HCT116 (cell line): Measurements from ENCODE around the gene FRAS1. TPM values are rescaled to one million over a fixed set of nuclear protein-coding genes. Genes with fewer than 3 reads are reported as not detected.

Experiments used
- ATAC-seq: fragments of 200-7000 bp; cut with Tn5 transposase; 2 replicates; pipeline ENCODE4 v1.9.1; 2020; ENCODE audit warnings: mild to moderate bottlenecking, moderate library complexity
- BruUV-seq: library from RNA; stranded (reverse); fragments of 400-500 nt; replicated peaks from 2 replicates; lab custom pipeline; 2021; lab: Mats Ljungman, UMichigan
- CTCF ChIA-PET: fragments of 300-600 bp; sonication (Branson Sonifier 250); formaldehyde crosslinking; loops from one replicate; lab custom pipeline; 2021; ENCODE audit warnings: antibody characterized with exemption; lab: Charles Lee
- POLR2A ChIA-PET: fragments of 300-600, 350-600 bp; sonication (Branson Sonifier 250); formaldehyde crosslinking; loops from one replicate; lab custom pipeline; 2021; ENCODE audit warnings: antibody characterized with exemption; lab: Charles Lee
- RAD21 ChIA-PET, 2 experiments: fragments of 300-600 bp; sonication (Branson Sonifier 250); formaldehyde crosslinking; loops; one replicate each; lab custom pipeline; 2023; ENCODE audit warnings: low total read pairs in 2 of 2; ENCODE audit not compliant: uncharacterized antibody in 2 of 2, unreplicated experiment in 2 of 2, low non-redundant PET in 1 of 2; lab: Charles Lee
- DNase-seq: peaks from one replicate; pipeline ENCODE4 v3.0.0-alpha.2; 2010; ENCODE audit warnings: low read depth, low spot score
- H2AFZ ChIP-seq: fragments of 200-600 bp; shearing (Covaris generic), sonication (generic); 2 replicates; pipeline ENCODE4 v1.6.1; 2017; ENCODE audit warnings: low read depth, mixed run types, mixed read lengths, antibody characterized with exemption, low read length; ENCODE audit not compliant: poor library complexity, severe bottlenecking
- H3K27ac ChIP-seq: 2 replicates; pipeline ENCODE4 v1.5.1; 2012; ENCODE audit warnings: low read depth, low read length
- H3K27me3 ChIP-seq: fragments of 200-600 bp; sonication (generic); 2 replicates; pipeline ENCODE4 v1.6.1; 2016; ENCODE audit warnings: mixed run types, low read length, mixed read lengths; ENCODE audit not compliant: insufficient read depth
- H3K36me3 ChIP-seq, 2 experiments: fragments of 200-500 bp in 1 of 2; fragments of 200-600 bp in 1 of 2; sonication (Bioruptor generic) in 1 of 2; sonication (generic) in 1 of 2; 2 replicates each; pipeline versions ENCODE4 v1.5.1 to v1.6.1; 2014 to 2016; ENCODE audit warnings: low read length in 2 of 2, inconsistent platforms in 1 of 2, mixed read lengths in 1 of 2, mixed run types in 1 of 2; ENCODE audit not compliant: insufficient read depth in 2 of 2, control insufficient read depth in 1 of 2
- H3K4me1 ChIP-seq, 2 experiments: fragments of 200-600 bp in 1 of 2; sonication (generic) in 1 of 2; 2 replicates each; pipeline versions ENCODE4 v1.5.1 to v1.6.1; 2012 to 2017; ENCODE audit warnings: low read length in 2 of 2, inconsistent platforms in 1 of 2, mild to moderate bottlenecking in 1 of 2, mixed read lengths in 1 of 2, mixed run types in 1 of 2, moderate library complexity in 1 of 2; ENCODE audit not compliant: insufficient read depth in 2 of 2, control insufficient read depth in 1 of 2
- H3K4me2 ChIP-seq: fragments of 200-600 bp; sonication (generic); 2 replicates; pipeline ENCODE4 v1.6.1; 2017; ENCODE audit warnings: mixed run types, low read length, mixed read lengths
- H3K4me3 ChIP-seq, 2 experiments: fragments of 200-600 bp in 1 of 2; sonication (generic) in 1 of 2; replicated peaks in 1 of 2; 2 replicates each; pipeline ENCODE4 v1.5.1; 2011 to 2016; ENCODE audit warnings: low read length in 2 of 2, control low read depth in 1 of 2, low read depth in 1 of 2, mild to moderate bottlenecking in 1 of 2, mixed read lengths in 1 of 2, mixed run types in 1 of 2
- H3K79me2 ChIP-seq: fragments of 200-600 bp; sonication (generic); 2 replicates; pipeline ENCODE4 v1.6.1; 2017; ENCODE audit warnings: mild to moderate bottlenecking, mixed run types, low read length, moderate library complexity, mixed read lengths; ENCODE audit not compliant: insufficient read depth
- H3K9ac ChIP-seq: fragments of 200-600 bp; sonication (generic); 2 replicates; pipeline ENCODE4 v1.6.1; 2016; ENCODE audit warnings: low read length, mixed read lengths
- H3K9me2 ChIP-seq: fragments of 200-600 bp; sonication (generic), shearing (Covaris generic); 2 replicates; pipeline ENCODE4 v1.6.1; 2017; ENCODE audit warnings: mixed run types, mild to moderate bottlenecking, moderate library complexity; ENCODE audit not compliant: insufficient read depth
- H3K9me3 ChIP-seq, 2 experiments: fragments of 200-500 bp in 1 of 2; fragments of 200-600 bp in 1 of 2; sonication (Bioruptor generic) in 1 of 2; sonication (generic) in 1 of 2; 2 replicates each; pipeline ENCODE4 v1.6.1; 2014 to 2017; ENCODE audit warnings: low read length in 2 of 2, mixed read lengths in 2 of 2, inconsistent platforms in 1 of 2, low read depth in 1 of 2, mild to moderate bottlenecking in 1 of 2, mixed run types in 1 of 2, moderate library complexity in 1 of 2; ENCODE audit not compliant: control insufficient read depth in 1 of 2, insufficient read depth in 1 of 2
- H4K20me1 ChIP-seq: fragments of 200-600 bp; sonication (generic), shearing (Covaris generic); 2 replicates; pipeline ENCODE4 v1.6.1; 2017; ENCODE audit warnings: mixed run types, mild to moderate bottlenecking, moderate library complexity; ENCODE audit not compliant: insufficient read depth
- CBX3 ChIP-seq: IDR thresholded peaks from 2 replicates; pipeline ENCODE4 v1.6.1; 2012; ENCODE audit warnings: low read depth
- ELF1 ChIP-seq: IDR thresholded peaks from 2 replicates; pipeline ENCODE4 v1.6.1; 2012; ENCODE audit warnings: low read depth, borderline replicate concordance
- EZH2 ChIP-seq: fragments of 200-600 bp; sonication (generic); IDR thresholded peaks from 2 replicates; pipeline ENCODE4 v1.6.1; 2017; ENCODE audit warnings: antibody characterized with exemption, mixed run types
- EZH2phosphoT487 ChIP-seq: fragments of 200-600 bp; IDR thresholded peaks from 2 replicates; pipeline ENCODE4 v1.6.1; 2018; ENCODE audit warnings: antibody characterized with exemption, borderline replicate concordance
- FOSL1 ChIP-seq: IDR thresholded peaks from 2 replicates; pipeline ENCODE4 v1.6.1; 2012; ENCODE audit warnings: low read depth
- JUND ChIP-seq: IDR thresholded peaks from 2 replicates; pipeline ENCODE4 v1.6.1; 2012
- POLR2A ChIP-seq: IDR thresholded peaks from 2 replicates; pipeline ENCODE4 v1.7.0; 2011; ENCODE audit warnings: borderline replicate concordance; ENCODE audit not compliant: insufficient read depth, insufficient read length; ENCODE audit errors: extremely low read depth
- RAD21 ChIP-seq: IDR thresholded peaks from 2 replicates; pipeline ENCODE4 v1.6.1; 2012; ENCODE audit warnings: low read depth, mild to moderate bottlenecking
- SIN3A ChIP-seq: IDR thresholded peaks from 2 replicates; pipeline ENCODE4 v1.6.1; 2012; ENCODE audit warnings: low read depth
- SRF ChIP-seq: IDR thresholded peaks from 2 replicates; pipeline ENCODE4 v1.6.1; 2012; ENCODE audit warnings: low read depth
- ZNF274 ChIP-seq: fragments of 200-500 bp; sonication (Bioruptor generic); IDR thresholded peaks from 2 replicates; pipeline ENCODE4 v1.6.1; 2014; ENCODE audit warnings: mild to moderate bottlenecking, low read depth, low read length, inconsistent platforms
- intact Hi-C: fragments of 100-400 bp; cut with micrococcal nuclease; formaldehyde crosslinking; loops from 2 replicates; pipeline ENCODE4 v1.10.0; 2022
- total RNA-seq: library from RNA; stranded (reverse); gene quantifications from one replicate; pipeline ENCODE4 v1.2.1, GENCODE V29; 2021; ENCODE audit not compliant: unreplicated experiment
- TF ChIP-seq, protein P1 (sequence below): IDR thresholded peaks from 2 replicates; pipeline ENCODE4 v1.6.1; 2012; ENCODE audit warnings: low read depth

Gene FRAS1
- total RNA-seq, 1 experiment from 2014 or later, result 33.5 TPM

DNA sequence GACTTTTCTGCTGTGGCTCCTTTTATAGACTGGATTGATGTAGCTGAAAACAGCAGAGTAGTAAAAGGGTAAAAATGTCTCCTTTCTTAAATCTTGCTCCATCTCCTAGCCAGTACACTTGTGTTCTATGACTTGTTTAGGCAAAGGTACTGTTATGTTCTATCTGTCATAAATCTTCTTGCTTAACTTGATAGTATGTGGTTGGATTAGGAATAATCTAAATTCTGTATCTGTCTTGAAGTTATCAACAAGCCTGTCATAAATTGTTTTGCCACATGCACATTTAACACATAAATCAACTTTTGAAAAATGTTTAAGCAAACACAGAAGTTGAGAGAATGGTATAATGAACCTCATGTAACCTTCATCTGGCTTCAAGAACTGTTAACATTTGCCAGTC, 157.0 kb downstream of the FRAS1 start:
- ChIA-PET POLR2A (no interaction called here), RAD21 (no interaction called here), CTCF (no interaction called here)
- Histone ChIP-seq H3K4me1 (no peaks in the 10 kb centered on the region), H3K27me3 (no peaks in the 10 kb centered on the region), H3K36me3 (no peaks in the 10 kb centered on the region), H3K4me2 (no peak overlapping the region), H3K79me2 (peaks cover 2% of the 10 kb centered on the region; the same call in 1 of the 2 replicates), H3K9me3 (no peaks in the 10 kb centered on the region), H3K4me3 (no peak overlapping the region), H2AFZ (no peak overlapping the region), H3K27ac (no peak overlapping the region), H3K9me2 (no peaks in the 10 kb centered on the region), H3K9ac (no peak overlapping the region), H4K20me1 (no peaks in the 10 kb centered on the region)
- ATAC-seq (no peak), DNase-seq (no peak)
- intact Hi-C loops, result no loop called here
- TF ChIP-seq SRF, result no peak
- BruUV-seq, result no TSS peak

DNA sequence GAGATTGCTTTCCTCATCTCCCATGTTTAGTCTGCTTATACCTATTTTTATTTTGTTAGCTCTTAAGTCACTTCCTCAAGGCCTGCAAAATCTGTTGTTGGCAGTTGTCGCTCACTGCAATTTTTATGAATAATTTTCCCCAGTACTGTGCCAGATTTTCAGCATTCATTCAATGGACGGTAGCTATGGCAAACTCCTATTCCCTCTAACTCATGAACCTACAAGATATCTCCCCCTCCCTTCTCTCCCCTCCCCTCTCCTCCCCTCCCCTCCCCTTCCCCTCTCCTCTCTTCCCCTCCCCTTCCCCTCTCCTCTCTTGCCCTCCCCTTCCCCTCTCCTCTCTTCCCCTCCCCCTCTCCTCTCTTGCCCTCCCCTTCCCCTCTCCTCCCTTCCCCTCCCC, 160.4 kb downstream of the FRAS1 start:
- no peak overlapping the region for H3K27ac ChIP-seq
- DNase-seq (no peak), ATAC-seq (no peak)
- no peak overlapping the region for H2AFZ ChIP-seq
- H3K9me3 ChIP-seq, result no peaks in the 10 kb centered on the region
- H4K20me1 ChIP-seq, result no peaks in the 10 kb centered on the region
- no peak overlapping the region for H3K4me3 ChIP-seq
- no peaks in the 10 kb centered on the region for H3K36me3 ChIP-seq
- TF ChIP-seq ELF1, result no peak
- no peak for TF ChIP-seq RAD21
- TF ChIP-seq EZH2, result no peak
- no peak for TF ChIP-seq ZNF274
- TF ChIP-seq SIN3A, result no peak
- TF ChIP-seq JUND, result no peak
- no peak for TF ChIP-seq SRF
- TF ChIP-seq, protein P1, sequence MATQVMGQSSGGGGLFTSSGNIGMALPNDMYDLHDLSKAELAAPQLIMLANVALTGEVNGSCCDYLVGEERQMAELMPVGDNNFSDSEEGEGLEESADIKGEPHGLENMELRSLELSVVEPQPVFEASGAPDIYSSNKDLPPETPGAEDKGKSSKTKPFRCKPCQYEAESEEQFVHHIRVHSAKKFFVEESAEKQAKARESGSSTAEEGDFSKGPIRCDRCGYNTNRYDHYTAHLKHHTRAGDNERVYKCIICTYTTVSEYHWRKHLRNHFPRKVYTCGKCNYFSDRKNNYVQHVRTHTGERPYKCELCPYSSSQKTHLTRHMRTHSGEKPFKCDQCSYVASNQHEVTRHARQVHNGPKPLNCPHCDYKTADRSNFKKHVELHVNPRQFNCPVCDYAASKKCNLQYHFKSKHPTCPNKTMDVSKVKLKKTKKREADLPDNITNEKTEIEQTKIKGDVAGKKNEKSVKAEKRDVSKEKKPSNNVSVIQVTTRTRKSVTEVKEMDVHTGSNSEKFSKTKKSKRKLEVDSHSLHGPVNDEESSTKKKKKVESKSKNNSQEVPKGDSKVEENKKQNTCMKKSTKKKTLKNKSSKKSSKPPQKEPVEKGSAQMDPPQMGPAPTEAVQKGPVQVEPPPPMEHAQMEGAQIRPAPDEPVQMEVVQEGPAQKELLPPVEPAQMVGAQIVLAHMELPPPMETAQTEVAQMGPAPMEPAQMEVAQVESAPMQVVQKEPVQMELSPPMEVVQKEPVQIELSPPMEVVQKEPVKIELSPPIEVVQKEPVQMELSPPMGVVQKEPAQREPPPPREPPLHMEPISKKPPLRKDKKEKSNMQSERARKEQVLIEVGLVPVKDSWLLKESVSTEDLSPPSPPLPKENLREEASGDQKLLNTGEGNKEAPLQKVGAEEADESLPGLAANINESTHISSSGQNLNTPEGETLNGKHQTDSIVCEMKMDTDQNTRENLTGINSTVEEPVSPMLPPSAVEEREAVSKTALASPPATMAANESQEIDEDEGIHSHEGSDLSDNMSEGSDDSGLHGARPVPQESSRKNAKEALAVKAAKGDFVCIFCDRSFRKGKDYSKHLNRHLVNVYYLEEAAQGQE, result no peak
- no peak for TF ChIP-seq CBX3
- TF ChIP-seq POLR2A, result no peak
- no peak for TF ChIP-seq FOSL1
- TF ChIP-seq EZH2phosphoT487, result no peak
- BruUV-seq, result no TSS peak
- no peaks in the 10 kb centered on the region for H3K4me1 ChIP-seq
- intact Hi-C loops, result no loop called here
- no peaks in the 10 kb centered on the region for H3K27me3 ChIP-seq
- ChIA-PET POLR2A (no interaction called here), RAD21 (no interaction called here), CTCF (no interaction called here)
- H3K4me2 ChIP-seq, result no peak overlapping the region
- peaks cover 2% of the 10 kb centered on the region; the same call in 1 of the 2 replicates for H3K79me2 ChIP-seq
- H3K9ac ChIP-seq, result no peak overlapping the region
- no peaks in the 10 kb centered on the region for H3K9me2 ChIP-seq
